ENCODE data around the gene KLK2. TPM values are rescaled to one million over a fixed set of nuclear protein-coding genes. Genes with fewer than 3 reads are reported as not detected.
A peak's percentile ranks its signal among the peaks of the same experiment; 100 is the strongest.
"Not testable (repeated sequence)": the region's sequence is repeated elsewhere in the genome, so short reads cannot be mapped to it uniquely, and the experiment has no call there.

Gene KLK2
- total RNA-seq, 2 donors from 2014 or later: 0.63 TPM; not detected in 1

DNA sequence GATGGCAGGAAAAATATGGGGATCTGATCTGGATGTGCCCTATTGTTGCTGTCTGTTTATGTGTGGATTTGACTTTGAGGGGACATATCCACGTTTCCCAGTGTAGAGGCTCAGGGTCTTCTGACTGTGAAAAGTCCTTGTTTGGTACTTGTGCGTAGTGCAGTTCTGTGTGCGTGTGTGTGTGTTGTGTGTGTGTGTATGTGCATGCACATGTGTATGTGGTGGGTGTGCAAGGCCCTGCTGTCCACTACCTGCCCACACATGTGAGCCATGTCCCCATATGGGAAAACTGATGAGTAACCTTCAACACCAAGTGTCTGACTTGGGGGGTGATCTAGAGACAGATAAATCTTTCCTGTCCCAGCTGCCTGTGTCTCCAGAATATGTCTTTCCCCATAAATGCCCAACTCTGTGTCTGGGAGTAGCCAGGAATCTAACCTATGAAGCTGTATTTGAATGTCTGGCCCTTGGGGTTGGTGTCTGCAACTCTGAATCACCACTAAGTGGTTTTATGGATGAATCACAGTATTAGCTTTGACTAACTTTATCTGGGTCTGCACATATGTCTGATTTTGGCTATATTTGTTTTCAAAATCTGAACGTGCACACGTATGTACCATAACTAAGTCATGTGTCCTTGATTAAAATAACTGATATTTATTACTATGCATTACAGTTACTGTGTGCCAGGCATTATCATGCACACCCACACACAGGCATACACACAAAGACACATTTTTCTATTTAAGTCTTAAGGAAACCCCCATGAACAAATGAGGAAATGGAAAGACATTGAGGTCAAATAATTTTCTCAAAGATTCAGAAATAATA is 17.4 kb downstream of the KLK2 start:
- ATAC-seq (replicated peaks in 1 of 2) (peak; percentile 51 to 54), DNase-seq (no peak)
- Mint-ChIP-seq H3K36me3 (ENCODE audit: insufficient read depth in 2 of 2) (peaks cover 0 to 3% of the 10 kb centered on the region in 2 donors), H3K27me3 (ENCODE audit: low read depth) (peaks cover 57% of the 10 kb centered on the region), H3K4me3 (no peak overlapping the region), H3K4me1 (ENCODE audit: low read depth) (no peaks in the 10 kb centered on the region), H3K9me3 (peaks cover 0 to 4% of the 10 kb centered on the region in 2 donors), H3K27ac (no peak overlapping the region)

DNA sequence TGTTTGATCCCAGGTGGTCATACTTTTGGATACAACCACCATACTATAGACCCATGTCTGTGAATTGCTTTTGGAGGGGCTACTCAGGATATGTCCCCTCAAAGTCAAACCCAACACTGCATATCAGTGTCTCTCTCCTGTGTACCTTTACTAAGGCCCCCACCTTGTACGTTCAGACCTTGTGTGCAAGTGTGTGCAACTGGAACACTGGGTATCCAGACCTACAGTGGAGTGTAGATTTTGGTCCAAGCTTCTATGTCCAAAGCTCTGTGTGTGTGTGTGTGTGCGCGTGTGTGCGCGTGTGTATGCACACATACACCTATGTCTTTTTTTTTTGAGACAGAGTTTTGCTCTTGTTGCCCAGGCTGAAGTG is 18.0 kb downstream of the KLK2 start:
- ATAC-seq (replicated peaks in 1 of 2): no peak
- Mint-ChIP-seq H3K36me3 (ENCODE audit: insufficient read depth in 2 of 2) (peaks cover 0 to 5% of the 10 kb centered on the region in 2 donors), H3K27me3 (ENCODE audit: low read depth) (peaks cover 51% of the 10 kb centered on the region), H3K9me3 (peaks cover 0 to 4% of the 10 kb centered on the region in 2 donors), H3K27ac (no peak overlapping the region), H3K4me3 (no peak overlapping the region), H3K4me1 (ENCODE audit: low read depth) (no peaks in the 10 kb centered on the region)
- no peak for DNase-seq

- DNase-seq: no peak
- H3K27me3 Mint-ChIP-seq (ENCODE audit: low read depth): peaks cover 44% of the 10 kb centered on the region
- no peak overlapping the region for H3K4me3 Mint-ChIP-seq
- ATAC-seq (replicated peaks in 1 of 2): no peak
- H3K4me1 Mint-ChIP-seq (ENCODE audit: low read depth): peaks cover 6% of the 10 kb centered on the region
- peaks cover 0 to 4% of the 10 kb centered on the region in 2 donors for H3K9me3 Mint-ChIP-seq
- no peak overlapping the region for H3K27ac Mint-ChIP-seq
- peaks cover 0 to 6% of the 10 kb centered on the region in 2 donors for H3K36me3 Mint-ChIP-seq (ENCODE audit: insufficient read depth in 2 of 2)
Observed at GRCh38 chr19:50893047-50893736, 20.0 kb downstream of the KLK2 start.

GRCh38 chr19:50894478-50895356 is 21.5 kb downstream of the KLK2 start:
- peaks cover 0 to 6% of the 10 kb centered on the region in 2 donors for H3K36me3 Mint-ChIP-seq (ENCODE audit: insufficient read depth in 2 of 2)

GRCh38 chr19:50896089-50896590 is 22.9 kb downstream of the KLK2 start:
- not testable (repeated sequence) for H3K9me3 Mint-ChIP-seq; H3K4me1 Mint-ChIP-seq (ENCODE audit: low read depth); H3K4me3 Mint-ChIP-seq; ATAC-seq (replicated peaks in 1 of 2); H3K27ac Mint-ChIP-seq; H3K36me3 Mint-ChIP-seq (ENCODE audit: insufficient read depth in 2 of 2); DNase-seq
- peaks cover 37% of the 10 kb centered on the region for H3K27me3 Mint-ChIP-seq (ENCODE audit: low read depth)

More at GRCh38 chr19:50894478-50895356, 21.5 kb downstream of the KLK2 start:
- no peak for DNase-seq
- no peak overlapping the region for H3K27ac Mint-ChIP-seq
- H3K4me1 Mint-ChIP-seq (ENCODE audit: low read depth): peaks cover 6% of the 10 kb centered on the region
- H3K27me3 Mint-ChIP-seq (ENCODE audit: low read depth): peaks cover 42% of the 10 kb centered on the region
- ATAC-seq (replicated peaks in 1 of 2): no peak
- no peak overlapping the region for H3K4me3 Mint-ChIP-seq
- peaks cover 0 to 4% of the 10 kb centered on the region in 2 donors for H3K9me3 Mint-ChIP-seq

- Mint-ChIP-seq H3K27me3 (ENCODE audit: low read depth) (peaks cover 35% of the 10 kb centered on the region), H3K4me3 (no peak overlapping the region), H3K9me3 (peaks cover 0 to 4% of the 10 kb centered on the region in 2 donors), H3K4me1 (ENCODE audit: low read depth) (peaks cover 6% of the 10 kb centered on the region), H3K36me3 (ENCODE audit: insufficient read depth in 2 of 2) (peaks cover 0 to 6% of the 10 kb centered on the region in 2 donors), H3K27ac (no peak overlapping the region)
- DNase-seq: peak; percentile 49 to 64
- ATAC-seq (replicated peaks in 1 of 2): peak; percentile 97 to 98
Observed at GRCh38 chr19:50896591-50897190, 23.5 kb downstream of the KLK2 start.

DNA sequence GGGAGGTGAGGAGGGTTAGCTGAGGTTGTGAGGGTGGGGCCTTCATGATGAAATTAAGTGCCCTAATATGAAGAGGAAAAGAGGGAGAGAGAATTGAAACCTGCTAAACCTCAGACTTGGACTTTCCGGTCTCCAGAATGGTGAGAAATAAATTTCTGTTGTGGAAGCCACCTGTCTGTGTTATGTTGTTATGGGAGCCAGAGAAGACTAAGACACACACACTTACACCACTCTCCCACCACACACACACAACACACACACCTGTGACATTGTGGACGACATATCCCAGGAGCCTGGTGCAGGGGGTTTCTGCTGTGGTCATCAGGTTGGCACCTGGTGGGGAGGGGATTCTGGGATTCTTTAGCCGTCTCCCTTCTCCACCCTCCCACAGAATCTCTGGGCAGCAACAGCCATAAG is 24.0 kb downstream of the KLK2 start:
- Mint-ChIP-seq H3K4me1 (ENCODE audit: low read depth) (peaks cover 6% of the 10 kb centered on the region), H3K9me3 (peaks cover 0 to 4% of the 10 kb centered on the region in 2 donors), H3K36me3 (ENCODE audit: insufficient read depth in 2 of 2) (peaks cover 0 to 6% of the 10 kb centered on the region in 2 donors), H3K27me3 (ENCODE audit: low read depth) (peaks cover 29% of the 10 kb centered on the region), H3K4me3 (no peak overlapping the region), H3K27ac (no peak overlapping the region)
- no peak for ATAC-seq (replicated peaks in 1 of 2)
- DNase-seq: no peak

- peaks cover 0 to 4% of the 10 kb centered on the region in 2 donors for H3K9me3 Mint-ChIP-seq
Observed at GRCh38 chr19:50897612-50898011, 24.4 kb downstream of the KLK2 start.

DNA sequence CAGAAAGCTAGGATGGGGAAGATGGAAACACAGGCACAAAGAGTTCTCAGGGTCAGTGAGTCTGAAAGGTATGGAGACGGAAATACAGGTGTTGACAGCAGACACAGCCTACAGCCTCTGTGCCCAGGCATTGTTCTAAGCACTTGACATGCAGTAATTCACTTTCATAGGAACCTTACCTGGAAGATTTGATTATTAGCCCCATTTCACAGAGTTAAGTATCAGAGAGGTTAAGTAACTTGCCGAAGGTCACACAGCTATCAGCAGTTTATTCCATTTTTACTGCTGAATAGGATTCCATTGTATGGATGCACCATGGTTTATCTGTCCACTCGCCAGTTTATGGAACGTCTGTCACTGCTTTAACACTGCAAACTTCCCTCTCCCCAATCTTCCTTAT is 24.8 kb downstream of the KLK2 start:
- H3K36me3 Mint-ChIP-seq (ENCODE audit: insufficient read depth in 2 of 2): peaks cover 0 to 6% of the 10 kb centered on the region in 2 donors
- DNase-seq: no peak
- H3K27me3 Mint-ChIP-seq (ENCODE audit: low read depth): peaks cover 25% of the 10 kb centered on the region
- H3K9me3 Mint-ChIP-seq: peaks cover 0 to 4% of the 10 kb centered on the region in 2 donors
- H3K4me3 Mint-ChIP-seq: no peak overlapping the region
- no peak for ATAC-seq (replicated peaks in 1 of 2)
- H3K27ac Mint-ChIP-seq: no peak overlapping the region
- peaks cover 6% of the 10 kb centered on the region for H3K4me1 Mint-ChIP-seq (ENCODE audit: low read depth)

More at GRCh38 chr19:50897612-50898011, 24.4 kb downstream of the KLK2 start:
- Mint-ChIP-seq H3K36me3 (ENCODE audit: insufficient read depth in 2 of 2) (peaks cover 0 to 6% of the 10 kb centered on the region in 2 donors), H3K4me1 (ENCODE audit: low read depth) (peaks cover 6% of the 10 kb centered on the region), H3K4me3 (no peak overlapping the region), H3K27ac (no peak overlapping the region), H3K27me3 (ENCODE audit: low read depth) (peaks cover 25% of the 10 kb centered on the region)
- no peak for DNase-seq
- ATAC-seq (replicated peaks in 1 of 2): no peak

- Mint-ChIP-seq H3K4me1 (ENCODE audit: low read depth) (peaks cover 6% of the 10 kb centered on the region), H3K36me3 (ENCODE audit: insufficient read depth in 2 of 2) (peaks cover 0 to 6% of the 10 kb centered on the region in 2 donors), H3K27me3 (ENCODE audit: low read depth) (peaks cover 30% of the 10 kb centered on the region), H3K27ac (no peak overlapping the region), H3K9me3 (peaks cover 0 to 4% of the 10 kb centered on the region in 2 donors), H3K4me3 (no peak overlapping the region)
- no peak for DNase-seq
- no peak for ATAC-seq (replicated peaks in 1 of 2)
Observed at GRCh38 chr19:50899569-50899968, 26.3 kb downstream of the KLK2 start.

DNA sequence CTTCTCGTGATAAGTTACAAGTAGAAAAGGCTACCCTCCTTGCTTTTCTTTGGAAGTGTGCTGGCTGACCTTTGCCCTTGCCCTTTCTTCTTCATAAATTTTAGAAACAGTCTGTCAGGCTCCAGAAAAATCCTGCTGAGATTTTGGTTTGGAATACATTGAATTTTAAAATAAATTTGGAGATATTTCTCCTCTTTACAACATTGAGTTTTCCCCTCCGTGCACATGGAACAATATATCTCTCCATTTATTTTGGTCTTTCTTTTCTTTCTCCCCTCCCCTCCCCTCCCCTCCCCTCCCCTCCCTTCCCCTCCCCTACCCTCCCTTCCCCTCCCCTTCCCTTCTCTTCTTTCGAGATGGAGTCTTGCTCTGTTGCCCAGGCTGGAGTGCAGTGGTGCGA is 29.4 kb downstream of the KLK2 start:
- H3K9me3 Mint-ChIP-seq: no peaks in the 10 kb centered on the region

DNA sequence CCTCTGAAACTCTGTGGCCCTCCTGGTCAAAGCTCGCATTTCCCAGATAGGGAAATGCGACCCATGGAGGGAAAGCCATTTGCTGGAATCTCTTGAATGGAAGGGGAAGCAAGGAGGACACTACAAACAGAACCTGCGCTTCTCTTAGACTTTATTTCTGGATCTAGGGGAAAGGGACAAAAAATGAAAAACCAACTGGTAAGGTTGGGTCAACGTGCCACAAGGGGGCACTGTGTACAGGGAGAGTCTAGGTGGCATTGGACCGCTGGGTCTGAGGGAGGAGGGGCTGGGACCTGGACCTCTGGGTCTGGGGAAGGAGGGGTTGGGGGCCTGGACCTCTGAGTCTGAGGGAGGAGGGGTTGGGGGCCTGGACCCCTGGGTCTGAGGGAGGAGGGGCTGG is 33.0 kb downstream of the KLK2 start:
- H3K9me3 Mint-ChIP-seq: no peaks in the 10 kb centered on the region
- ATAC-seq (replicated peaks in 1 of 2): no peak

More for the DNA sequence above, 29.4 kb downstream of the KLK2 start:
- DNase-seq (no peak), ATAC-seq (replicated peaks in 1 of 2) (no peak)
- no peak overlapping the region for H3K4me3 Mint-ChIP-seq
- peaks cover 38% of the 10 kb centered on the region for H3K27me3 Mint-ChIP-seq (ENCODE audit: low read depth)
- H3K4me1 Mint-ChIP-seq (ENCODE audit: low read depth): no peaks in the 10 kb centered on the region
- H3K36me3 Mint-ChIP-seq (ENCODE audit: insufficient read depth in 2 of 2): no peaks in the 10 kb centered on the region
- no peak overlapping the region for H3K27ac Mint-ChIP-seq

More for the DNA sequence above, 33.0 kb downstream of the KLK2 start:
- peaks cover 21% of the 10 kb centered on the region for H3K27me3 Mint-ChIP-seq (ENCODE audit: low read depth)
- peak; percentile 52 to 58 for DNase-seq
- no peaks in the 10 kb centered on the region for H3K36me3 Mint-ChIP-seq (ENCODE audit: insufficient read depth in 2 of 2)
- no peak overlapping the region for H3K27ac Mint-ChIP-seq
- no peak overlapping the region for H3K4me3 Mint-ChIP-seq
- peaks cover 10% of the 10 kb centered on the region for H3K4me1 Mint-ChIP-seq (ENCODE audit: low read depth)

Measured in activated T-cell treated with anti-CD3 and anti-CD28 coated beads, Interleukin-2, amount 50 U/mL, for 72 hours (primary cell).